Natural killer cell treated with Interleukin-12 subunit alpha and Interleukin-12 subunit beta and Interleukin-15 and Interleukin-18, amount 100 ng/mL, for 72 hours (primary cell): ENCODE measurements around the gene PIK3R1. TPM values are rescaled to one million over a fixed set of nuclear protein-coding genes. Genes with fewer than 3 reads are reported as not detected.

ENCODE experiments used
- ATAC-seq, 2 donors: fragments of 150-1000 bp; cut with Tn5 transposase in 1 of 2; sonication (Bioruptor Pico), chemical (Tn5 transposase) in 1 of 2; 2 replicates each; pipeline ENCODE4 v1.10.0; 2021
- DNase-seq: peaks from one replicate; pipeline ENCODE4 v3.0.0; 2022; ENCODE audit warnings: low spot score
- H3K27ac Mint-ChIP-seq, 2 donors: 1 replicate in 1 of 2; 2 replicates in 1 of 2; pipeline ENCODE4 v1.8.0; 2022; ENCODE audit warnings: mixed read lengths in 2 of 2, mild to moderate bottlenecking in 1 of 2, moderate library complexity in 1 of 2
- H3K27me3 Mint-ChIP-seq, 2 donors: 1 replicate in 1 of 2; 2 replicates in 1 of 2; pipeline ENCODE4 v1.8.0; 2022; ENCODE audit warnings: mixed read lengths in 2 of 2
- H3K36me3 Mint-ChIP-seq: one replicate; pipeline ENCODE4 v1.8.0; 2022; ENCODE audit warnings: mixed read lengths
- H3K4me1 Mint-ChIP-seq, 2 donors: 1 replicate in 1 of 2; 2 replicates in 1 of 2; pipeline ENCODE4 v1.8.0; 2022; ENCODE audit warnings: low read depth in 2 of 2, mixed read lengths in 2 of 2, mild to moderate bottlenecking in 1 of 2
- H3K4me3 Mint-ChIP-seq: one replicate; pipeline ENCODE4 v1.8.0; 2022; ENCODE audit warnings: mixed read lengths
- H3K9me3 Mint-ChIP-seq: 2 replicates; pipeline ENCODE4 v1.8.0; 2022; ENCODE audit warnings: mixed read lengths
- total RNA-seq, 2 donors: library from RNA; stranded (reverse); gene quantifications; one replicate each; pipeline ENCODE4 v1.2.3, GENCODE V29; 2022

PIK3R1 gene
- total RNA-seq, 2 donors from 2014 or later, result 141 to 195 TPM

DNA sequence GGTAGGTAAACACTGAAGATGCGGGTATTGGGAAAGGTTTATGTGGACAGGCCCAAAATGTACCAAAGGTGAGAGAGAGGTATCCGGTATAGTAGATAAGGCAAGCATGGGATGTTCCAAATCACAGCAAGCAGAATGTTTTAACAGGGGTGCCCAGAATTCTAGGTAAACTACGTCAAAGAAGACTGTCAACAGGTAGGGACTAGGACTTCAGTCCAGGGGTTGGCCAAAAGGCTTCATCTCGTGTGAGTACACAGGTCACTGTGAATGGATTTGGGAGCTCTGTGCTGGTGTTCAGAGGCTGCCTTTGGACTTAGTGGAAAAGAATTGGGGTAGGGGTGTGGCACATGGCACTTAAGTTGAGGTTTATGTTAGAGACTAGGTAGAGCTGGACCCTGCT is 66.4 kb downstream of the PIK3R1 start:
- H3K36me3 Mint-ChIP-seq, result peaks cover 43% of the 10 kb centered on the region
- H3K4me1 Mint-ChIP-seq, result peaks cover 68 to 73% of the 10 kb centered on the region in 2 donors
- peak overlapping the region; percentile 77 for H3K4me3 Mint-ChIP-seq
- peak overlapping the region; percentile 89 to 92 for H3K27ac Mint-ChIP-seq
- no peaks in the 10 kb centered on the region for H3K9me3 Mint-ChIP-seq
- DNase-seq (no peak), ATAC-seq (no peak)
- no peaks in the 10 kb centered on the region for H3K27me3 Mint-ChIP-seq

DNA sequence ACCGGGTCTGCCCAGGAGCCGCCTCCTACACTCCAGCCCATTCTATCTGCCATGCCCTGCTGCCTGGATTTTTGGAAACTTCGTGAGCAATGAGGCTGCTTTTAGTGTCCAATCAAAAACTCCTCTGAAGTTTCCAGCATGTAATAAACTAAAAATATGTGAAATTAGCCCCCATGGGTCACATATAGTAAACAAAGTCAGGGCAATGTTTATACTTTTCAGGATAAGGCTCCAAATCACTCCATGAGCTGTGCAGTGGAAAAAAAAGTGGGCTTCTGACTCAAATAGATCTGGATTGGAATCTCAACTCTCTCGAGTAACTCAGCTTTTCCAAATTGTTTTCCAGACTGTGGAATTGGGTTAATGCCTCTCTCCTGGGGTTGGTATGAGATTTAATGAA is 68.2 kb downstream of the PIK3R1 start:
- H3K9me3 Mint-ChIP-seq, result no peaks in the 10 kb centered on the region
- H3K27ac Mint-ChIP-seq, result peak overlapping the region in 1 of 2 donors; percentile 81
- peaks cover 32% of the 10 kb centered on the region for H3K36me3 Mint-ChIP-seq
- no peak for DNase-seq
- no peak for ATAC-seq
- no peak overlapping the region for H3K4me3 Mint-ChIP-seq
- peaks cover 71 to 73% of the 10 kb centered on the region in 2 donors for H3K4me1 Mint-ChIP-seq
- H3K27me3 Mint-ChIP-seq, result no peaks in the 10 kb centered on the region

DNA sequence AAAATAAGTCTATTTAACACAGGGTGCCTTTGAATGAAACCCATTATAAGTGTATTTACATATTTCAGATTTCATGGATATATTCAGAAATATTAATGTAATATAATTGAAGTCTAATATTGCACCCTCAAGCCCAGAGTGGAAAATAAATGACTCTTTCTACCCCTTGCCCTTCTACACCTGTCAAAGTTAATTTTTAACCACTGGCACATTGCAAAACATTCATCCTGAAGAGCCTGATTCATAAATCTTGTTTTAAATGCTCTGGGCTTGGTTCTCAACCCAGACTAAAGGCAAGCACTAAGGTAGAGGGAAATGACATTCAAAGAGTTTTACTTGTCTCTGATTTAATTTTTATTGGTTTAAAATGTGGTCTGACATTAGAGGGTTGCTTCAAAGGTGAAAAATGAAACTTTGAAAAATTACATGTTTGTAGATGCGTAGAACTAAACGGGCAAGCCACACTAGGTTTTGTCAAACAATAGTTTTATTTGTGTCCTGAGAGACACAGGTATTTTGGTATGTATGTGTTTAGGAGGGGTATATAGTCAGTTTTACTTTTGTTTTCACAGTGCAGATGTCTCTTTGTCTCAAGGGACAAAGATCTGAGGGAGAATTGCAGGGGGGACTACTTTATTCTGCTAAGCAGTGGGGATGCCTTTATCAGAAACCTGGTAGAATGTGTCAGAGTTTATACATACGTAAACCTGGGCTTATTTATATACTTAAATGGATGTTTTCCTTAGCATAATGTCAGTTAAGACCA is 69.7 kb downstream of the PIK3R1 start:
- ATAC-seq (no peak), DNase-seq (no peak)
- Mint-ChIP-seq H3K27ac (peak overlapping the region; percentile 81 to 95), H3K27me3 (no peaks in the 10 kb centered on the region), H3K36me3 (peaks cover 23% of the 10 kb centered on the region), H3K4me3 (peak overlapping the region; percentile 84), H3K4me1 (peaks cover 73 to 76% of the 10 kb centered on the region in 2 donors), H3K9me3 (no peaks in the 10 kb centered on the region)

DNA sequence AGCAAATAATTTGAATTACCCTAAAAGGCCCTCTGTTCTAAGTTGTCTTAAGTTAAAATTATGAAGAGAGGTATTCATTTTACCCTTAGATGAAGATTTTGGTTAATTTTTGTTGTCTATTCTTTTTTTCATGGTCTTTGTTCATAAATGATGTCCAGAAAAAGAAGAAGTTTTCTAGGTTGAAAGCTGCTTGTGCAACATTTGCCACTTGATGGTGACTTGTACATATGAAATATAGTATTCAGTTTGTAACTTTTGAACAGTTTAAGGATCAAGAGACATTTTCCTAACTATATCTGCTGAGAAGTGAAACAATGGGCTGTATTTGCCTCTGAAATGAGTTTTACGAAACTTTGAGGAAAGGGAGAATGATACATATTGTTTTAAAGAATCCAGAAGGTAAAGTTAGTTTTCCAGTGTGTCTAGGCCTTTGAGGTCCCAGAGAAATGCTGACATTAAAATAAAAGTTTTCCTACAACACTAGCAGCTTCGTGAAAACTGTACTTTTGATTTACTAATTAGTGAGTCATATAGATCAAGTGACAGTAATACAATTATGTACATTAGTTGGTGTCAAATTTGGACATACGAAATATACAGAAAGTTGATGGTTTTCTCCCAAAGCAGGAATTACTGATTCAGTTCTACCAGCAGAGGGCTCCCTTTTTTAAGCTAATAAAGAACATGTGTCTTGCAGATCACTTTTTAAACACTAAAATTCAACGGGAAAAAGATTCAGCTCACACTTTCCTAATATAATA is 70.5 kb downstream of the PIK3R1 start:
- Mint-ChIP-seq H3K9me3 (no peaks in the 10 kb centered on the region), H3K36me3 (peaks cover 16% of the 10 kb centered on the region), H3K27me3 (no peaks in the 10 kb centered on the region), H3K4me3 (peak overlapping the region; percentile 84), H3K27ac (peak overlapping the region; percentile 81 to 95), H3K4me1 (peaks cover 72 to 76% of the 10 kb centered on the region in 2 donors)
- ATAC-seq (no peak), DNase-seq (no peak)

DNA sequence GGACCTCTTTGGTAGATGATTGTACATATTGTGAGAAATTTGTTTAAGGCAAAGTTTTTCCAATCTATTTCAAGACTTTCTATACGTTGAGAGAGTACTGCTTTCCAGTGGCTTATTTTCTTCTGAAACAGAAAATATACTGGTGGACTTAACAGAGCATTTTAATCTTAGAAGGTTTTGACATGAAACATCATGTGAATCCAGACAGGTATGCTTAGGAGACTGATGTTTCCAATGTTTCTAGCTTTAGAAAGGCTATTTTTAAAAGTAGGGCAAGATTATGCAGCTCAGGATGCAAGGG is 71.0 kb downstream of the PIK3R1 start:
- H3K4me1 Mint-ChIP-seq, result peaks cover 68 to 78% of the 10 kb centered on the region in 2 donors

DNA sequence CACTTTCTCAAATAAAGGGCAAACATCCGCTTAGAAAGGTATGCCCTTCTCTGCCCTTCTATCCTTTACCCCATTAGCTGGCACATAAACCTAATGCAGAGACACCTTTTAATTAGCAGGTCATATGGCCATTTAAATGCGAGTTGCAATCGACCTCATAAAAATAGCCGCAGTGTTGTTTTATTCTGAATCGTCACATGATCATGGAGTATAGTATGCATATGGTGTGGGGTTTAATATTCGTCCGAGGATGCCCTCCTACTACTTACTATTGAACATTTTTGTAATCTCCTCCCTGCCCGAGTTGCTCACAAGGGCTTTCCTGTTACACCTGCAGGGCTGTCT is 72.0 kb downstream of the PIK3R1 start:
- H3K27ac Mint-ChIP-seq, result peak overlapping the region; percentile 81 to 95
- ATAC-seq (no peak), DNase-seq (no peak)
- H3K36me3 Mint-ChIP-seq, result peaks cover 12% of the 10 kb centered on the region
- H3K27me3 Mint-ChIP-seq, result no peaks in the 10 kb centered on the region
- H3K9me3 Mint-ChIP-seq, result no peaks in the 10 kb centered on the region
- peak overlapping the region; percentile 84 for H3K4me3 Mint-ChIP-seq
- peaks cover 65 to 75% of the 10 kb centered on the region in 2 donors for H3K4me1 Mint-ChIP-seq

More for the DNA sequence above, 71.0 kb downstream of the PIK3R1 start:
- H3K36me3 Mint-ChIP-seq, result peaks cover 15% of the 10 kb centered on the region
- DNase-seq, result no peak
- no peaks in the 10 kb centered on the region for H3K9me3 Mint-ChIP-seq
- no peaks in the 10 kb centered on the region for H3K27me3 Mint-ChIP-seq
- peak overlapping the region; percentile 84 for H3K4me3 Mint-ChIP-seq
- no peak for ATAC-seq
- H3K27ac Mint-ChIP-seq, result peak overlapping the region; percentile 81 to 95

DNA sequence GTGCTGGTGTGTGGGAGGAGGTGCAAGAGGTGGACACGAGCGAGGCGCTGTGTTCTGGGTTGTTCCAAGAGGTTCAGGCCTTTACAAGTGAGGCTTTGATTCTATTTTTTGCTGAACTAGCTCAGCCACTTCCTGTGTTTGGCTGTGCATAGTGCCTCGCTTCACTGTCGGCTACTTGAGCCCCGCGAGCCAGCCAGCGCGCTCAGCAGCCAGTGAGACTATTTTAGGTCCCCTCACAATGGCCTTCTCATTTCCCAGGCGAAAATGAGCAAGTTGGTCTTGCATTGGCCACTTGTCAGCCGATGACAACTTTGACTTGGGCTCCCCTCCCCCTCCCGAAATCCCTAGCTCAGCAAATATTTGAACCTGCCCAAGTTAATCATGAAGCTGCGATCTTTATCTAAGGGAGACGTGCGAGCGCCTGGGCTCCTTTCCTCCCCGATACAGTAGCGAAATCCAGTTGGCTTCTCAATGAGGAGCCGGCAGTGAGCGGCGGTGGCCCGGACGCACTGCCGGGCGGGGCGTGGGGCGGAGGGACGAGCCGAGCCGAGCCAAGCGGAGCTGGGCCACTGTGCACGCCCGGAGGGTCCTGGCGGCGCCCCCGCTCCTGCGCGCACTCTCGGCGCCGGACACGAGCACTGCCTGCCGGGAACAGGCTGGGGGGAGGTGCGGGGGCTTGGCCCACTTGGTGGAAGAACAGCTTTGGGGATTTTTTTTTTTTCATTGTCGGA is 72.6 kb downstream of the PIK3R1 start:
- peak overlapping the region; percentile 84 for H3K4me3 Mint-ChIP-seq
- H3K27ac Mint-ChIP-seq, result peak overlapping the region; percentile 81 to 95
- H3K27me3 Mint-ChIP-seq, result no peaks in the 10 kb centered on the region
- peak; percentile 80 for DNase-seq
- ATAC-seq, result peak; percentile 87 to 89
- no peaks in the 10 kb centered on the region for H3K9me3 Mint-ChIP-seq
- peaks cover 10% of the 10 kb centered on the region for H3K36me3 Mint-ChIP-seq
- peaks cover 62 to 72% of the 10 kb centered on the region in 2 donors for H3K4me1 Mint-ChIP-seq

DNA sequence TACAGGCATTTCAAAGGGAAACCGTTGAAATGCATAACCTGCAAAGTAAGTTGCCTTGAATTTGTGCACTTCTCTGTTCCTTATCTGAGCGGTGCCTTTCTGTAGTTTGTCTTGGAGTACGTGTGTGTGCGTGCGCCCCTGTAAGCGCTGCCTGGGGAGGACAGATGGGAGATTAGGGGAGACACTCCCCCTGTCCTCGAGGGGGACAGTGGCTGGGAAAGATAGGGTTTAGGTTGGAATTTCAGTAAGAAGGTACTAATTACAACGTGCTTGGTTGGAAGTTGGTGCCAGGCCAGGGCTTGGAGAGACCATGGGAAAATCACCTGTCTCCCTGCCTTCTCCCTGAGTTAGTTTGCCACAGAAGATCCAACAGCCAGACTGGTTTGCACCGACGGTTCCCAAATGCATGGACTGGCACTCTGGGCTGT is 73.2 kb downstream of the PIK3R1 start:
- H3K4me3 Mint-ChIP-seq, result peak overlapping the region; percentile 84
- H3K27me3 Mint-ChIP-seq, result no peaks in the 10 kb centered on the region
- no peaks in the 10 kb centered on the region for H3K9me3 Mint-ChIP-seq
- ATAC-seq, result peak; percentile 22 to 45
- peaks cover 8% of the 10 kb centered on the region for H3K36me3 Mint-ChIP-seq
- peak overlapping the region; percentile 81 to 95 for H3K27ac Mint-ChIP-seq
- H3K4me1 Mint-ChIP-seq, result peaks cover 59 to 69% of the 10 kb centered on the region in 2 donors
- no peak for DNase-seq

DNA sequence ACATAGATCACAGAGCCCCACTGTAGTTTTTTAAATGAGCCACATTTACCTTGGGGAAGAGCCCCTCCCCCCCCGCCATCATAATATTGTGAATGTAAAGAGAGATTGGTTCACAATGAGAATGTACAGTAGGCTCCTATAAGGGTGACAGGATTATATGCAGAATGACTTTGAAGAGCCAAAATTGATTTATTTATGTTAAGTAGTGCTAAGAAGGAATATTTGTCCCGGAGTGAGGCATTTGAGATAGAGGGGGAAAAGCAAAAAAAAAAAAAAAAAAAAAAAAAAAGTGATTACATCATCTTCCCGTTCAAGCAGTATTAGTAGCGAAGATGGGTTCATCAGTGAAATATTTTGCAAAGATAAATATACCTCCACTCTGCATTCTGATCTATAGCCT is 73.9 kb downstream of the PIK3R1 start:
- no peak for ATAC-seq
- H3K27ac Mint-ChIP-seq, result peak overlapping the region; percentile 81 to 95
- H3K4me1 Mint-ChIP-seq, result peaks cover 61 to 69% of the 10 kb centered on the region in 2 donors
- H3K36me3 Mint-ChIP-seq, result peaks cover 12% of the 10 kb centered on the region
- no peaks in the 10 kb centered on the region for H3K9me3 Mint-ChIP-seq
- H3K4me3 Mint-ChIP-seq, result peak overlapping the region; percentile 84
- no peak for DNase-seq
- H3K27me3 Mint-ChIP-seq, result no peaks in the 10 kb centered on the region

DNA sequence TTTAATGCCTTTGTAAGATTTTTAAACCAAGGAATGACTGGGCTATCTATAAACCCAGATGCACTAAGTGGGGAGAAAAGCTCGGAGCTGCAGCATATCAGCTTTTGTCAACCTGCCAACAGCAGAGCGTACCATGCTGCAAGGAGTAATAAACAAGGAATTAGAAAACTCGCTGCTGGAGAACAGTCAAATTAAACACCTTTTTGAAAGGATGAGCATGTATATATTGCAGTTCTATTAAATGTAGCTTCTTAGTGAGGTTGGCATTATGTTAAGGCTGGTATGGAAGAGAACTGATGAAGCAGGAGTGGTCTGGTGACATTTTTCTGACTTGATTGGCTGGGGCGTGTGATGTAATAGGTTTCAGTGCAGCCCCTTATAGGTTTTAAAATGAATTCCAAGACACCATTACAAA is 74.7 kb downstream of the PIK3R1 start:
- H3K4me3 Mint-ChIP-seq, result peak overlapping the region; percentile 84
- H3K27me3 Mint-ChIP-seq, result no peaks in the 10 kb centered on the region
- H3K27ac Mint-ChIP-seq, result peak overlapping the region; percentile 81 to 95
- H3K9me3 Mint-ChIP-seq, result no peaks in the 10 kb centered on the region
- DNase-seq (no peak), ATAC-seq (no peak)
- peaks cover 20% of the 10 kb centered on the region for H3K36me3 Mint-ChIP-seq
- H3K4me1 Mint-ChIP-seq, result peaks cover 59 to 67% of the 10 kb centered on the region in 2 donors

DNA sequence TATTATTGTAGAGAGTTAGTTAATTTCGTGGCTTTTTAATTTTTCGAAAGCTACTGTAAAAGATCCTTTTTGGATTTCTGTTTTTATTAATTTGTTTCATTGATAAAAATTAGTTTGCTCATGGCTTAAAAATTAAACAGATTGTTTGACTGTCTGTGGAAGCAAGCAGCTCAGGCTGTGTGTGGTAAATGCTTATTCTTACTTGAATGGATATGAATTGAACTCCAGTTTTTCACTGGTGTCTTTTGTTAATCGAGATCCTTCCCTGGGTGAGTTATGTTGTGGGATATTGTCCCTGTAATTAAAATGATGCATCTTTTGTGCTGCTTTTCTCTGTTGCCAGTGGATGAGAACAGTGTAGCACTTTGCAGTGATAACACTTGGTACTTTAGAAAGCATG is 75.3 kb downstream of the PIK3R1 start:
- Mint-ChIP-seq H3K4me1 (peaks cover 55 to 63% of the 10 kb centered on the region in 2 donors), H3K27ac (peak overlapping the region; percentile 81 to 95), H3K9me3 (no peaks in the 10 kb centered on the region), H3K27me3 (no peaks in the 10 kb centered on the region), H3K36me3 (peaks cover 24% of the 10 kb centered on the region), H3K4me3 (peak overlapping the region; percentile 16)
- ATAC-seq, result no peak
- no peak for DNase-seq

DNA sequence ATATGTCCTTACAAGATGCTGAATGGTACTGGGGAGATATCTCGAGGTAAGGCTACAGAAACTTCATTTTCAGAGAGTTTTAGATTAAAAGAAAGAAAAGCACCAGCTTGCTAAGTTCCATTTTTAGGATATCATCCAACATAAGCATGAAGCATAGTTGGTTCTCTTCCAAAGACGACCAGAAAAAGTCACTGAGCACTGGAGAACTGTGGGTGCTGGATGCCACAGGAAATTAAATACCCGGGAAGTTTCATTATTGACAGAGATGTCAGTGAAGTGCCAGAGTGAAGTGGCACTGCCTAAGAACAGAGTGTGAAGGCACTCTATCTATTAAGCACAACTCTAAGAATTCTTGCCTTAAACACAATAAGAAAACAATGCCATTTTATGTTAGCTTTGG is 76.8 kb downstream of the PIK3R1 start:
- H3K4me3 Mint-ChIP-seq, result peak overlapping the region; percentile 25
- no peak for DNase-seq
- H3K27me3 Mint-ChIP-seq, result no peaks in the 10 kb centered on the region
- peak overlapping the region; percentile 49 to 57 for H3K27ac Mint-ChIP-seq
- ATAC-seq, result no peak
- no peaks in the 10 kb centered on the region for H3K9me3 Mint-ChIP-seq
- peaks cover 38% of the 10 kb centered on the region for H3K36me3 Mint-ChIP-seq
- H3K4me1 Mint-ChIP-seq, result peaks cover 45 to 52% of the 10 kb centered on the region in 2 donors

DNA sequence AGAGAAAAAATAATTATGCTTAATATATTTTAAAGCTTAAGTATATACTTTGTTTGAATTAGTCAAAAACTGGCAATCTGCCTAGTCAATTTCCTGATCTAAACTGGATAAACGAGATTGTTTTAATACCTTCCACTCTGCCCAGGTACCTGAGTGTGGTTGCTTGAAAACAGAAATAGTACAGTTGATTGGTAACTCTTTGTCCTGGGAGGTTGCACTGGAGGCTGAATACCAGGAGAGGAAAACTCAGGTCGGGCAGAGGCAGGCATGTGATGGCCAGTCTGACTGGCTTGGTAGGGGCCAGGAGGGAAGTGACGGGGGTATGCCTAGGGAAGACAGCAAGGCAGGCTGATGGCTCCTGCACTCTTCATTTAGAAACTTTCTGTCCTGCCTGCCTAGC is 80.2 kb downstream of the PIK3R1 start:
- H3K4me1 Mint-ChIP-seq, result peaks cover 33 to 39% of the 10 kb centered on the region in 2 donors
- ATAC-seq, result no peak
- peak overlapping the region; percentile 6 to 81 for H3K27ac Mint-ChIP-seq

More for the DNA sequence above, 80.2 kb downstream of the PIK3R1 start:
- DNase-seq, result no peak
- Mint-ChIP-seq H3K9me3 (no peaks in the 10 kb centered on the region), H3K27me3 (no peaks in the 10 kb centered on the region), H3K36me3 (peaks cover 54% of the 10 kb centered on the region), H3K4me3 (no peak overlapping the region)
